CD14-positive monocyte (primary cell): Measurements from ENCODE around the gene SCMH1. TPM values are rescaled to one million over a fixed set of nuclear protein-coding genes. Genes with fewer than 3 reads are reported as not detected.

ENCODE experiments used
- DNase-seq, 3 donors: peaks; one replicate each; pipeline ENCODE4 v3.0.0-alpha.2; 2011 to 2022
- H2AFZ ChIP-seq: 2 replicates; pipeline ENCODE4 v1.6.0; 2012; ENCODE audit warnings: mild to moderate bottlenecking, low read depth, low read length, inconsistent platforms; ENCODE audit not compliant: insufficient read depth, poor library complexity, severe bottlenecking
- H3K27ac ChIP-seq, 2 donors: 1 replicate in 1 of 2; 2 replicates in 1 of 2; pipeline ENCODE4 v1.5.1; 2012 to 2013; ENCODE audit warnings: low read length in 2 of 2, control low read depth in 1 of 2, inconsistent platforms in 1 of 2, low read depth in 1 of 2, mild to moderate bottlenecking in 1 of 2
- H3K27me3 ChIP-seq, 2 donors: one replicate each; pipeline versions ENCODE4 v1.6.0 to v1.6.1; 2011 to 2013; ENCODE audit warnings: low read length in 2 of 2; ENCODE audit not compliant: control insufficient read depth in 2 of 2, insufficient read depth in 2 of 2
- H3K36me3 ChIP-seq, 2 donors: replicated peaks in 1 of 2; 1 replicate in 1 of 2; 2 replicates in 1 of 2; pipeline versions ENCODE4 v1.5.1 to v1.6.1; 2012 to 2013; ENCODE audit warnings: low read length in 2 of 2, control low read depth in 1 of 2, inconsistent platforms in 1 of 2, mild to moderate bottlenecking in 1 of 2; ENCODE audit not compliant: insufficient read depth in 2 of 2, control insufficient read depth in 1 of 2
- H3K4me1 ChIP-seq, 2 donors: 1 replicate in 1 of 2; 2 replicates in 1 of 2; pipeline versions ENCODE4 v1.5.1 to v1.6.1; 2012 to 2013; ENCODE audit warnings: low read length in 2 of 2, control low read depth in 1 of 2, inconsistent platforms in 1 of 2, mild to moderate bottlenecking in 1 of 2, moderate library complexity in 1 of 2; ENCODE audit not compliant: insufficient read depth in 2 of 2, control insufficient read depth in 1 of 2
- H3K4me2 ChIP-seq: replicated peaks from 2 replicates; pipeline ENCODE3; 2012; ENCODE audit warnings: low read length, moderate library complexity, mild to moderate bottlenecking; ENCODE audit not compliant: poor library complexity, severe bottlenecking; ENCODE audit errors: extremely low read depth
- H3K4me3 ChIP-seq, 3 experiments: fragments of 200-600 bp in 1 of 3; sonication (generic) in 1 of 3; replicated peaks in 1 of 3; 1 replicate in 2 of 3; 2 replicates in 1 of 3; pipeline ENCODE4 v1.5.1; 2011 to 2013; ENCODE audit warnings: low read length in 3 of 3, mild to moderate bottlenecking in 3 of 3, control low read depth in 2 of 3, low read depth in 2 of 3, inconsistent platforms in 1 of 3, moderate library complexity in 1 of 3
- H3K79me2 ChIP-seq: 2 replicates; pipeline ENCODE4 v1.6.0; 2012; ENCODE audit warnings: mild to moderate bottlenecking, control low read depth, inconsistent platforms, low read length, moderate library complexity; ENCODE audit not compliant: insufficient read depth
- H3K9ac ChIP-seq: 2 replicates; pipeline ENCODE4 v1.6.0; 2017; ENCODE audit warnings: low read length, mild to moderate bottlenecking; ENCODE audit not compliant: insufficient read depth, poor library complexity, severe bottlenecking
- H3K9me3 ChIP-seq, 2 donors: replicated peaks in 1 of 2; 1 replicate in 1 of 2; 2 replicates in 1 of 2; pipeline versions ENCODE4 v1.5.1 to v1.6.1; 2012 to 2013; ENCODE audit warnings: low read length in 2 of 2, control low read depth in 1 of 2; ENCODE audit not compliant: control insufficient read depth in 1 of 2, insufficient read depth in 1 of 2
- H4K20me1 ChIP-seq: 2 replicates; pipeline ENCODE4 v1.6.0; 2012; ENCODE audit warnings: mild to moderate bottlenecking, low read length, control low read depth, moderate library complexity; ENCODE audit not compliant: insufficient read depth
- H3K27ac Mint-ChIP-seq, 7 donors: one replicate each; pipeline ENCODE4 v1.8.0; 2020; ENCODE audit warnings: mild to moderate bottlenecking in 7 of 7, mixed read lengths in 7 of 7, moderate library complexity in 6 of 7, inconsistent platforms in 2 of 7
- H3K27me3 Mint-ChIP-seq, 3 donors: one replicate each; pipeline ENCODE4 v1.8.0; 2021 to 2022; ENCODE audit warnings: low read depth in 3 of 3, mild to moderate bottlenecking in 3 of 3, mixed read lengths in 3 of 3, moderate library complexity in 3 of 3, inconsistent platforms in 1 of 3
- H3K36me3 Mint-ChIP-seq, 2 donors: one replicate each; pipeline ENCODE4 v1.8.0; 2020; ENCODE audit warnings: mixed read lengths in 2 of 2, inconsistent platforms in 1 of 2, mild to moderate bottlenecking in 1 of 2
- H3K4me1 Mint-ChIP-seq: one replicate; pipeline ENCODE4 v1.8.0; 2020; ENCODE audit warnings: mild to moderate bottlenecking, mixed read lengths
- H3K4me3 Mint-ChIP-seq, 2 donors: one replicate each; pipeline ENCODE4 v1.8.0; 2020; ENCODE audit warnings: mild to moderate bottlenecking in 2 of 2, mixed read lengths in 2 of 2, moderate library complexity in 1 of 2
- H3K9me3 Mint-ChIP-seq, 7 donors: one replicate each; pipeline ENCODE4 v1.8.0; 2020 to 2022; ENCODE audit warnings: mixed read lengths in 7 of 7, mild to moderate bottlenecking in 6 of 7, moderate library complexity in 6 of 7, inconsistent platforms in 2 of 7
- CTCF ChIP-seq: fragments of 200-600 bp; IDR thresholded peaks from one replicate; pipeline ENCODE4 v1.8.0; 2022; ENCODE audit warnings: antibody characterized with exemption, mild to moderate bottlenecking
- WGBS: methylation state at CpG from one replicate; pipeline ENCODE4 v1.1.5; 2013; ENCODE audit warnings: missing lambda C conversion rate; ENCODE audit not compliant: insufficient coverage; 5-methylcytosine and 5-hydroxymethylcytosine counted together
- intact Hi-C, 2 donors: fragments of 100-400 bp; cut with micrococcal nuclease; formaldehyde crosslinking; loops; one replicate each; pipeline versions ENCODE4 v1.15.0 to v1.15.1; 2023
- polyA plus RNA-seq, 3 donors: library from polyadenylated mRNA; depleted of rRNA in 1 of 3; unstranded in 2 of 3; stranded (reverse) in 1 of 3; fragments of 300-500 nt in 2 of 3; fragments of >200 nt in 1 of 3; fragmentation: Illumina TruSeq in 2 of 3; gene quantifications; 1 replicate in 2 of 3; 2 replicates in 1 of 3; pipeline ENCODE4 v1.2.3, GENCODE V29; 2012 to 2021

The SCMH1 gene
- polyA plus RNA-seq, 3 donors, result 0.66 to 12.7 (median 0.74) TPM

- peaks cover 3 to 37% of the 10 kb centered on the region in 2 donors for H3K36me3 ChIP-seq
- no peak overlapping the region for H3K27ac Mint-ChIP-seq
- peaks cover 26 to 46% of the 10 kb centered on the region in 2 donors for H3K36me3 Mint-ChIP-seq
- H3K27me3 Mint-ChIP-seq, result peaks cover 0 to 1% (median 0%) of the 10 kb centered on the region in 3 donors
- no peaks in the 10 kb centered on the region for H3K79me2 ChIP-seq
- H3K9ac ChIP-seq, result no peak overlapping the region
- H3K27ac ChIP-seq, result no peak overlapping the region
- WGBS, result no CpG with 5 or more reads among the region's 1 CpG
- no peak for TF ChIP-seq CTCF
- no peaks in the 10 kb centered on the region for H3K4me1 ChIP-seq
- peaks cover 6 to 7% of the 10 kb centered on the region in 2 donors for H3K9me3 ChIP-seq
- no peaks in the 10 kb centered on the region for H3K4me1 Mint-ChIP-seq
- H3K9me3 Mint-ChIP-seq, result peaks cover 6 to 21% (median 11%) of the 10 kb centered on the region in 7 donors
- no peaks in the 10 kb centered on the region for H4K20me1 ChIP-seq
- no peaks in the 10 kb centered on the region for H3K27me3 ChIP-seq
- H3K4me3 ChIP-seq, result no peak overlapping the region
- intact Hi-C loops, result no loop called here
- no peak for DNase-seq
- no peak overlapping the region for H2AFZ ChIP-seq
- H3K4me2 ChIP-seq, result no peak overlapping the region
- H3K4me3 Mint-ChIP-seq, result no peak overlapping the region
Observed at GRCh38 chr1:41144285-41144684, 97.8 kb downstream of the SCMH1 start.

GRCh38 chr1:41138549-41138948 is 103.6 kb downstream of the SCMH1 start:
- WGBS, result no CpG with 5 or more reads among the region's 1 CpG

More at GRCh38 chr1:41138549-41138948, 103.6 kb downstream of the SCMH1 start:
- Histone ChIP-seq H3K4me3 (no peak overlapping the region), H3K4me2 (no peak overlapping the region), H3K4me1 (no peaks in the 10 kb centered on the region), H3K27me3 (no peaks in the 10 kb centered on the region), H3K79me2 (no peaks in the 10 kb centered on the region), H4K20me1 (no peaks in the 10 kb centered on the region), H3K9me3 (peaks cover 6 to 7% of the 10 kb centered on the region in 2 donors), H2AFZ (no peak overlapping the region), H3K27ac (no peak overlapping the region), H3K36me3 (peaks cover 11 to 72% of the 10 kb centered on the region in 2 donors), H3K9ac (no peak overlapping the region)
- H3K4me3 Mint-ChIP-seq, result no peak overlapping the region
- intact Hi-C loops, result no loop called here
- H3K27ac Mint-ChIP-seq, result no peak overlapping the region
- H3K36me3 Mint-ChIP-seq, result peaks cover 44 to 75% of the 10 kb centered on the region in 2 donors
- no peaks in the 10 kb centered on the region for H3K27me3 Mint-ChIP-seq
- H3K9me3 Mint-ChIP-seq, result peaks cover 11 to 33% (median 25%) of the 10 kb centered on the region in 7 donors
- DNase-seq, result no peak
- no peak for TF ChIP-seq CTCF
- H3K4me1 Mint-ChIP-seq, result no peaks in the 10 kb centered on the region
